Activated CD4-positive, alpha-beta T cell treated with anti-CD3 and anti-CD28 coated beads, Interleukin-2, amount 50 U/mL, for 24 hours (primary cell): ENCODE data around the gene MGAT2.
"Not testable (repeated sequence)": the region's sequence is repeated elsewhere in the genome, so short reads cannot be mapped to it uniquely, and the experiment has no call there.

Experiments
- DNase-seq, 2 donors: peaks; one replicate each; pipeline ENCODE4 v3.0.0-alpha.2; 2020; ENCODE audit warnings: low read depth in 1 of 2, low spot score in 1 of 2

Gene MGAT2

DNA sequence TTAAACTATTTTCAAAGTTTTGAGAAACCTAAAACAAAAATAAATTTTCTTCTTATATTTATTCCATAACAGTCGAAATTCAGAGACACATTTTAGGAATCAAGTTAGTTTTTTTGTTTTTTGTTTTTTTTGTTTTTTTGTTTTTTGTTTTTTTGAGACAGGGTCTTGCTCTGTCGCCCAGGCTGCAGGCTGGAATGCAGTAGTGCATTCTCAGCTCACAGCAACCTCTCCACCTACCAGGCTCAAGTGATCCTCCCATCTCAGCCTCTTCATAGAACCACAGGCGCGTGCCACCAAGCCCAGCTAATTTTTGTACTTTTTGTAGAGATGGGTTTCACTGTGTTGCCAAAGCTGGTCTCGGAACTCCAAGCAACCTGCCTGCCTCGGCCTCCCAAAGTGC lies 32.9 kb downstream of the MGAT2 start:
- no peak for DNase-seq

DNA sequence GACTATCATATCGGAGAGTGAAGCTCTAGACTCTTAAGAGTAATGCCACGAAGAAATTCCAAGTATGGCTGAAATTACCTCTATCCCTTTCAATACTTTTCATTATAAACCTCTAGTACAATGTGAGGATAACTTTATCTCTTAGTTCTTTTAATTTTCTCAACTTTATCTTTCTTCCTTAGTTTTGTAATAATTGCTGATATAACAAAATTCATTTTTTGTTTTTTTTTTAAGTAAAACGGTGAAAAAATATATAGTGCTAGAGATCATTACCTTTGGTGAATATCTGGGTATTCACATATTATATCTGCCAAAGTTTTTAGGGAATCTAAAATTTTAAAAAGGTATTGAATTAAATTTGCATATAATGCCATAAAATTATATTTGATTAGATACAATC lies 33.9 kb downstream of the MGAT2 start:
- DNase-seq, result no peak

DNA sequence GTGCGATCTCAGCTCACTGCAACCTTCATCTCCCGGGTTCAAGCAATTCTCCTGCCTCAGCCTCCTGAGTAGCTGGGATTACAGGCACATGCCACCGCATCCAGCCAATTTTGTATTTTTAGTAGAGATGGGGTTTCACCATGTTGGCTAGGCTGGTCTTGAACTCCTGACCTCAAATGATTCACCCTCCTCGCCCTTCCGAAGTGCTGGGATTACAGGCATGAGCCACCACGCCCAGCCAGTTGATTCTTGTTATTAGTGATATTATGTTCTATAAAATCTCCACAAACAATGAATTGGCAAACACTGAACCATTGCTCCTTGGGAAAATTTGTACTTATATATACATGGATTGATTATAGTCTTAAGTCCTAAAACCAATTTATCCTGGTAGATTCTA lies 36.9 kb downstream of the MGAT2 start:
- DNase-seq, result not testable (repeated sequence)

DNA sequence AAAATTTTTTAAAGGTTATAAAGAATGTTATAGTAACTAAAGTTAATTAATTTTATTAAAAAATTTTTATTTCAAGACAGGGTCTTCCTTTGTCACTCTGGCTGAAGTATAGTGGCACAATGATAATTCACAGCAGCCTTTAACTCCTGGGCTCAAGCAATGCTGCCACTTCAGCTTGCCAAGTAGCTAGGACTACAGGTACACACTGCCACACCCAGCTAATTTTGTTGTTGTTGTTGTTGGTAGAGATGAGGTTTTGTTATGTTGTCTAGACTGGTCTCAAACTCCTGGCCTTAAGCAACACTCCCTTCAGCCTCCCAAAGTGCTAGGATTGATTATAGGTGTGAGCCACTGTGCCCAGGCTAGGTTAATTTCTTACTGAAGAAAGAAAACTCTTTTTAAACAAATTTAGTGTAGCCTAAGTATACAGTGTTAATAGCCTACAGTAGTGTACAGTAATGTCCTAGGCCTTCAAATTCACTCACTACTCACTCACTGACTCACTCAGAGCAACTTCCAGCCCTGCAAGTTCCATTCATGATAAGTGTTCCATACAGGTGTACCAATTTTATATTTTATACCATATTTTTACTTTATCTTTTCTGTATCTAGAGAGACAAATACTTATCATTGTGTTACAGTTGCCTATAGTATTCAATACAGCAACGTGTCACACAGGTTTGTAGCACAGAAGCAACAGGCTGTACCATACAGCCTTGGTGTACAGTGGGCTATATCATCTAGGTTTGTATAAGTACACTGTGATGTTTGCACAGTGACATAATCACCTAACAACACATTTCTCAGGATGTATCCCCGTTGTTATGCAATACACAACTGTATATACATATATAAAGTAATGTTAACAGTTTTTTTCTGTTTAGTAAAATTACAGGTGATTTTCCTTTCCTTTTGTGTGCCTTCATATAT lies 39.2 kb downstream of the MGAT2 start:
- DNase-seq, result no peak

DNA sequence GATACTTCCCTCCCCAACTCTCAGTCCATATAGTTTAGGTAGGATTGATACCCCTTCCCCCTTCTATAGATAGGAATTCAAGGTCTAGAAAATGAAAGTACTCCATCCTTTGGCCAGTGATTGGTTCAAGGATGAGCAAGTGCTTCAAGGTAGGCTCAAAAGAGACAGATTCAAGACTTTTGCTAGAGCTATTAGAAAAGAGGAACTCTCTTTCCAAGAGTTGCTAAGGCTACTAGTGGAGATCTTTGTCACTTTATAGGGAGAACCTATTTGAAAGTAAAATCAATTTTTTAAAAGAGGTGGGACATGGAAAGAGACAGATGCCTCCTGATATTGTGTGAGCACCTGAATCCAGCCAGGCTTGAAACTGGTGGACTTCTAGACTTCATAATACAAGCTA lies 49.9 kb downstream of the MGAT2 start:
- no peak for DNase-seq
